H1 (cell line): ENCODE results near the gene RPS5. TPM values are rescaled to one million over a fixed set of nuclear protein-coding genes. Genes with fewer than 3 reads are reported as not detected.

Experiments used
- CTCF ChIA-PET: fragments of 300-600 bp; sonication (Branson Sonifier 250); formaldehyde crosslinking; loops from one replicate; lab custom pipeline; 2021; ENCODE audit not compliant: partially characterized antibody; lab: Charles Lee
- POLR2A ChIA-PET: fragments of 300-600 bp; sonication (Branson Sonifier 250); formaldehyde crosslinking; loops from one replicate; lab custom pipeline; 2021; ENCODE audit warnings: inconsistent platforms; ENCODE audit not compliant: partially characterized antibody; lab: Charles Lee
- DNase-seq, 2 experiments: peaks; one replicate each; pipeline versions ENCODE4 v3.0.0 to v3.0.0-alpha.2; 2010 to 2022; ENCODE audit warnings: low spot score in 2 of 2, low read depth in 1 of 2, mixed read lengths in 1 of 2
- FAIRE-seq: peaks from 2 replicates; lab custom pipeline; 2011; peaks lifted over from hg19 to GRCh38; lab: Jason Lieb, UNC
- H2AFZ ChIP-seq: 2 replicates; pipeline ENCODE4 v1.8.1; 2012; ENCODE audit warnings: low read length, inconsistent platforms
- H2AK5ac ChIP-seq: 2 replicates; pipeline ENCODE4 v1.6.1; 2013; ENCODE audit warnings: low read depth, low read length
- H2BK120ac ChIP-seq: replicated peaks from 2 replicates; pipeline ENCODE3; 2013; ENCODE audit warnings: low read depth, low read length, inconsistent platforms
- H2BK12ac ChIP-seq: 2 replicates; pipeline ENCODE4 v1.6.1; 2013; ENCODE audit warnings: low read depth, low read length
- H2BK15ac ChIP-seq: 2 replicates; pipeline ENCODE4 v1.6.1; 2013; ENCODE audit warnings: low read length
- H2BK20ac ChIP-seq: 2 replicates; pipeline ENCODE4 v1.6.1; 2013; ENCODE audit warnings: low read length
- H2BK5ac ChIP-seq: 2 replicates; pipeline ENCODE4 v1.6.1; 2013; ENCODE audit warnings: low read depth, low read length
- H3K14ac ChIP-seq: 2 replicates; pipeline ENCODE4 v1.6.1; 2013; ENCODE audit warnings: inconsistent platforms; ENCODE audit not compliant: insufficient read length
- H3K18ac ChIP-seq: 2 replicates; pipeline ENCODE4 v1.6.1; 2013; ENCODE audit warnings: low read length; ENCODE audit errors: extremely low read depth
- H3K23ac ChIP-seq: 2 replicates; pipeline ENCODE4 v1.6.1; 2013; ENCODE audit warnings: inconsistent platforms; ENCODE audit not compliant: insufficient read length
- H3K23me2 ChIP-seq: 2 replicates; pipeline ENCODE4 v1.6.1; 2013; ENCODE audit warnings: low read depth, low read length
- H3K27ac ChIP-seq: 2 replicates; pipeline ENCODE4 v1.6.1; 2011; ENCODE audit warnings: low read depth, low read length, inconsistent platforms
- H3K27me3 ChIP-seq, 4 experiments: replicated peaks in 1 of 4; 1 replicate in 1 of 4; 2 replicates in 3 of 4; pipeline versions ENCODE4 v1.6.1 to v1.8.1; 2011 to 2013; ENCODE audit warnings: low read length in 3 of 4, mild to moderate bottlenecking in 3 of 4, inconsistent platforms in 2 of 4, mixed read lengths in 2 of 4, moderate library complexity in 1 of 4; ENCODE audit not compliant: control insufficient read depth in 3 of 4, insufficient read depth in 3 of 4; ENCODE audit errors: extremely low read depth in 1 of 4
- H3K36me3 ChIP-seq, 4 experiments: 2 replicates each; pipeline versions ENCODE4 v1.6.1 to v1.8.1; 2011 to 2013; ENCODE audit warnings: mild to moderate bottlenecking in 4 of 4, low read length in 3 of 4, moderate library complexity in 2 of 4, control low read depth in 1 of 4, inconsistent platforms in 1 of 4; ENCODE audit not compliant: insufficient read depth in 4 of 4, control insufficient read depth in 2 of 4
- H3K4ac ChIP-seq: replicated peaks from 2 replicates; pipeline ENCODE3; 2013; ENCODE audit warnings: low read length, low read depth, mixed read lengths, inconsistent platforms; ENCODE audit not compliant: insufficient read length
- H3K4me1 ChIP-seq, 4 experiments: replicated peaks in 1 of 4; 1 replicate in 1 of 4; 2 replicates in 3 of 4; pipeline versions ENCODE4 v1.6.1 to v1.8.1; 2011 to 2013; ENCODE audit warnings: low read length in 3 of 4, inconsistent platforms in 2 of 4, mixed read lengths in 1 of 4; ENCODE audit not compliant: insufficient read depth in 4 of 4, control insufficient read depth in 3 of 4
- H3K4me2 ChIP-seq, 2 experiments: 2 replicates each; pipeline versions ENCODE4 v1.6.1 to v1.8.1; 2011 to 2013; ENCODE audit warnings: low read depth in 2 of 2, low read length in 2 of 2, control low read depth in 1 of 2, inconsistent platforms in 1 of 2, mild to moderate bottlenecking in 1 of 2; ENCODE audit not compliant: insufficient read depth in 1 of 2
- H3K4me3 ChIP-seq, 4 experiments: fragments of 200-600, 300-600 bp in 1 of 4; sonication (generic), shearing (Covaris generic), sonication (Bioruptor Twin) in 1 of 4; 2 replicates each; pipeline versions ENCODE4 v1.5.1 to v1.8.1; 2011 to 2016; ENCODE audit warnings: low read length in 4 of 4, low read depth in 3 of 4, control low read depth in 2 of 4, inconsistent platforms in 2 of 4, mild to moderate bottlenecking in 2 of 4, mixed read lengths in 1 of 4, moderate library complexity in 1 of 4; ENCODE audit not compliant: insufficient read depth in 2 of 4; ENCODE audit errors: extremely low read depth in 1 of 4
- H3K56ac ChIP-seq: replicated peaks from 2 replicates; pipeline ENCODE3; 2013; ENCODE audit warnings: low read depth, mild to moderate bottlenecking, mixed read lengths, low read length, inconsistent platforms; ENCODE audit not compliant: insufficient read length
- H3K79me1 ChIP-seq: 2 replicates; pipeline ENCODE4 v1.6.1; 2013; ENCODE audit warnings: low read depth, low read length, control low read depth
- H3K79me2 ChIP-seq, 2 experiments: 2 replicates each; pipeline versions ENCODE4 v1.6.1 to v1.8.1; 2012 to 2013; ENCODE audit warnings: low read length in 2 of 2, mild to moderate bottlenecking in 2 of 2, inconsistent platforms in 1 of 2; ENCODE audit not compliant: insufficient read depth in 2 of 2, control insufficient read depth in 1 of 2
- H3K9ac ChIP-seq, 4 experiments: replicated peaks in 1 of 4; 1 replicate in 1 of 4; 2 replicates in 3 of 4; pipeline versions ENCODE4 v1.6.1 to v1.8.1; 2011 to 2013; ENCODE audit warnings: low read depth in 3 of 4, low read length in 3 of 4, control low read depth in 2 of 4, mild to moderate bottlenecking in 2 of 4, moderate library complexity in 2 of 4, inconsistent platforms in 1 of 4; ENCODE audit errors: extremely low read depth in 1 of 4
- H3K9me3 ChIP-seq, 2 experiments: 2 replicates each; pipeline versions ENCODE4 v1.6.1 to v1.8.1; 2012 to 2013; ENCODE audit warnings: mild to moderate bottlenecking in 2 of 2, moderate library complexity in 2 of 2, control low read depth in 1 of 2, inconsistent platforms in 1 of 2, low read depth in 1 of 2, low read length in 1 of 2, mixed read lengths in 1 of 2; ENCODE audit not compliant: insufficient read depth in 2 of 2
- H4K20me1 ChIP-seq, 2 experiments: replicated peaks in 1 of 2; 2 replicates each; pipeline versions ENCODE3 to v1.8.1; 2011 to 2013; ENCODE audit warnings: inconsistent platforms in 2 of 2, low read length in 2 of 2, mild to moderate bottlenecking in 1 of 2; ENCODE audit not compliant: insufficient read depth in 2 of 2, control insufficient read depth in 1 of 2
- H4K5ac ChIP-seq: 2 replicates; pipeline ENCODE4 v1.6.1; 2013; ENCODE audit warnings: low read length, low read depth, mixed read lengths, inconsistent platforms; ENCODE audit not compliant: insufficient read length
- H4K8ac ChIP-seq: 2 replicates; pipeline ENCODE4 v1.8.0; 2013; ENCODE audit warnings: mild to moderate bottlenecking, moderate library complexity, low read length, inconsistent platforms; ENCODE audit not compliant: insufficient read depth; ENCODE audit errors: extremely low read depth
- H4K91ac ChIP-seq: replicated peaks from 2 replicates; pipeline ENCODE3; 2013; ENCODE audit warnings: low read length, mixed read lengths, inconsistent platforms; ENCODE audit not compliant: insufficient read length
- ATF2 ChIP-seq: IDR thresholded peaks from 2 replicates; pipeline ENCODE4 v1.6.1; 2012; ENCODE audit warnings: low read length, inconsistent platforms
- PHF8 ChIP-seq: fragments of 200-600 bp; sonication (generic); conservative IDR thresholded peaks from 2 replicates; pipeline ENCODE4 v1.7.1; 2012; ENCODE audit warnings: low read depth, mild to moderate bottlenecking, inconsistent platforms, low read length, moderate library complexity
- POLR2AphosphoS5 ChIP-seq: IDR thresholded peaks from 2 replicates; pipeline ENCODE4 v1.6.1; 2011; ENCODE audit warnings: low read depth, low read length
- POU5F1 ChIP-seq: IDR thresholded peaks from 2 replicates; pipeline ENCODE4 v1.6.1; 2011; ENCODE audit warnings: low read depth, mild to moderate bottlenecking, low read length, moderate library complexity
- RNF2 ChIP-seq: fragments of 200-900, 300-1000 bp; sonication (generic); IDR thresholded peaks from 2 replicates; pipeline ENCODE4 v1.7.1; 2016; ENCODE audit warnings: borderline replicate concordance, low read depth, mild to moderate bottlenecking, antibody characterized with exemption, low read length; ENCODE audit not compliant: poor library complexity, severe bottlenecking; ENCODE audit errors: missing control alignments
- RXRA ChIP-seq: IDR thresholded peaks from 2 replicates; pipeline ENCODE4 v1.6.1; 2011; ENCODE audit warnings: low read depth, mild to moderate bottlenecking, low read length, moderate library complexity; ENCODE audit not compliant: insufficient read depth
- SP2 ChIP-seq: IDR thresholded peaks from 2 replicates; pipeline ENCODE4 v1.6.1; 2012; ENCODE audit warnings: mild to moderate bottlenecking, low read length, inconsistent platforms
- SP4 ChIP-seq: IDR thresholded peaks from 2 replicates; pipeline ENCODE4 v1.6.1; 2012; ENCODE audit warnings: low read length, inconsistent platforms
- SRF ChIP-seq: IDR thresholded peaks from 2 replicates; pipeline ENCODE4 v1.6.1; 2011; ENCODE audit warnings: mild to moderate bottlenecking, low read depth, low read length, moderate library complexity
- TAF7 ChIP-seq: optimal IDR thresholded peaks from 2 replicates; pipeline ENCODE3; 2011; ENCODE audit warnings: low read depth, mild to moderate bottlenecking, inconsistent platforms, low read length, moderate library complexity, borderline replicate concordance
- USF2 ChIP-seq: IDR thresholded peaks from 2 replicates; pipeline ENCODE4 v1.6.1; 2011; ENCODE audit warnings: low read length, improper control_type of control experiment
- WGBS, 2 experiments: shearing (Covaris generic) in 1 of 2; methylation state at CpG; one replicate each; pipeline versions ENCODE4 v1.1.6 to v1.1.7; 2013 to 2015; ENCODE audit warnings: low lambda C conversion rate in 2 of 2, mixed read lengths in 2 of 2, inconsistent platforms in 1 of 2, low coverage in 1 of 2, missing lambda C conversion rate in 1 of 2; ENCODE audit not compliant: insufficient replicate concordance in 2 of 2, insufficient coverage in 1 of 2, insufficient read length in 1 of 2; ENCODE audit errors: extremely low coverage in 1 of 2, missing lambda C conversion rate in 1 of 2; 5-methylcytosine and 5-hydroxymethylcytosine counted together
- polyA plus RNA-seq, 7 experiments: library from polyadenylated mRNA; depleted of rRNA in 3 of 7; stranded (reverse) in 5 of 7; unstranded in 2 of 7; fragments of >200 nt in 5 of 7; fragments of 200-250 nt in 2 of 7; gene quantifications; 1 replicate in 5 of 7; 2 replicates in 1 of 7; 4 replicates in 1 of 7; pipeline versions ENCODE4 v1.2.1 to v1.2.3, GENCODE V29; 2011 to 2013; ENCODE audit warnings: missing spikeins in 2 of 7, mixed read lengths in 2 of 7
- total RNA-seq: library from RNA; stranded (reverse); fragmentation: NEBNext Ultra II Directional; extraction: Animal tissue kit (Norgen Biotek cat#: 25700); gene quantifications from 2 replicates; pipeline ENCODE4 v1.2.1, GENCODE V29; 2021

The RPS5 gene
- total and polyA plus RNA-seq, 2 of the 8 experiments (the other 6 are each of a cell fraction or from before 2014, with no cell fraction given), result 1,557 to 5,731 TPM

GRCh38 chr19:58351558-58351878 is 35.6 kb upstream of the RPS5 start:
- Histone ChIP-seq H4K5ac (no peak overlapping the region), H3K27me3 (0 out of 7 replicates have a peak, but pooled peaks cover 0 to 3% (median 0%) of the 10 kb centered on the region in 4 experiments), H3K23ac (no peak overlapping the region), H2BK20ac (no peak overlapping the region), H3K4me2 (no peak overlapping the region), H3K4me1 (no peaks in the 10 kb centered on the region; a peak in 1 of 7 replicates), H3K9me3 (no peaks in the 10 kb centered on the region), H3K36me3 (no peaks in the 10 kb centered on the region), H2AFZ (no peak overlapping the region), H2AK5ac (no peak overlapping the region), H3K79me1 (no peaks in the 10 kb centered on the region), H3K27ac (no peak overlapping the region), H3K56ac (no peak overlapping the region), H2BK12ac (no peak overlapping the region), H3K18ac (no peak overlapping the region), H2BK5ac (no peak overlapping the region), H2BK15ac (no peak overlapping the region), H3K14ac (no peak overlapping the region), H4K8ac (no peak overlapping the region), H3K4me3 (no peak overlapping the region), H3K23me2 (peaks cover 9% of the 10 kb centered on the region), H4K91ac (no peak overlapping the region), H3K9ac (no peak overlapping the region), H4K20me1 (peaks cover 0 to 3% of the 10 kb centered on the region in 2 experiments), H2BK120ac (no peak overlapping the region), H3K4ac (no peak overlapping the region), H3K79me2 (no peaks in the 10 kb centered on the region)
- CTCF ChIA-PET, result interaction anchor here (0.8 to 2.9 kb wide), 5 partner anchors 11 to 132 kb away, joined by 3 to 14 read pairs (median 4); partner anchors contain the start of gene ZNF497
- POLR2A ChIA-PET, result interaction anchor here (1.0 to 11.4 kb wide), 4 partner anchors 11 to 204 kb away, joined by 3 to 102 read pairs (median 6); partner anchors contain the start of genes CHMP2A, RNF225 and ZNF497
- WGBS, 2 experiments, result 92% methylated on average over 6 of the region's 9 CpGs; no CpG with 5 or more reads in 1 of the 2 experiments
- DNase-seq, result no peak
- FAIRE-seq, result no peak
- TF ChIP-seq SP2 (no peak), SP4 (no peak), PHF8 (no peak), USF2 (no peak), TAF7 (no peak), POLR2AphosphoS5 (no peak), SRF (no peak), RNF2 (no peak), RXRA (no peak), POU5F1 (no peak), ATF2 (no peak)
